H9 (cell line): ENCODE results near the gene PEMT. TPM values are rescaled to one million over a fixed set of nuclear protein-coding genes. Genes with fewer than 3 reads are reported as not detected.

Experiments
- DNase-seq: peaks from one replicate; pipeline ENCODE4 v3.0.0-alpha.2; 2017
- H2AFZ ChIP-seq: one replicate; pipeline ENCODE4 v1.6.1; 2013; ENCODE audit warnings: mild to moderate bottlenecking, low read length, control low read depth, moderate library complexity
- H2AK5ac ChIP-seq: 2 replicates; pipeline ENCODE4 v1.6.1; 2013; ENCODE audit warnings: low read length, control low read depth, mixed read lengths; ENCODE audit not compliant: insufficient read length
- H2BK120ac ChIP-seq: one replicate; pipeline ENCODE4 v1.6.1; 2013; ENCODE audit warnings: low read depth, mild to moderate bottlenecking, low read length, control low read depth, inconsistent platforms; ENCODE audit not compliant: poor library complexity, severe bottlenecking
- H2BK12ac ChIP-seq: 2 replicates; pipeline ENCODE4 v1.6.1; 2013; ENCODE audit warnings: low read length, control low read depth, mixed read lengths, low read depth; ENCODE audit not compliant: insufficient read length
- H2BK15ac ChIP-seq: 2 replicates; pipeline ENCODE4 v1.6.1; 2013; ENCODE audit warnings: low read depth, low read length, control low read depth
- H2BK20ac ChIP-seq: one replicate; pipeline ENCODE4 v1.6.1; 2013; ENCODE audit warnings: low read depth, mild to moderate bottlenecking, low read length, control low read depth, inconsistent platforms; ENCODE audit not compliant: poor library complexity, severe bottlenecking
- H2BK5ac ChIP-seq: 2 replicates; pipeline ENCODE4 v1.6.1; 2013; ENCODE audit warnings: low read length, control low read depth, mixed read lengths; ENCODE audit not compliant: insufficient read length
- H3K14ac ChIP-seq: 2 replicates; pipeline ENCODE4 v1.6.1; 2013; ENCODE audit warnings: low read length, control low read depth; ENCODE audit not compliant: insufficient read depth
- H3K18ac ChIP-seq: 2 replicates; pipeline ENCODE4 v1.6.1; 2013; ENCODE audit warnings: low read depth, mild to moderate bottlenecking, mixed read lengths, low read length, control low read depth; ENCODE audit not compliant: insufficient read length
- H3K23ac ChIP-seq: 2 replicates; pipeline ENCODE4 v1.6.1; 2013; ENCODE audit warnings: low read length, control low read depth, mixed read lengths, low read depth; ENCODE audit not compliant: insufficient read length
- H3K23me2 ChIP-seq: 2 replicates; pipeline ENCODE4 v1.6.1; 2013; ENCODE audit warnings: low read depth, mild to moderate bottlenecking, mixed read lengths, low read length, control low read depth; ENCODE audit not compliant: insufficient read length, poor library complexity, severe bottlenecking
- H3K27ac ChIP-seq: 2 replicates; pipeline ENCODE4 v1.5.1; 2013; ENCODE audit warnings: low read length, control low read depth, mixed read lengths, low read depth; ENCODE audit not compliant: insufficient read length
- H3K27me3 ChIP-seq: 2 replicates; pipeline ENCODE4 v1.6.1; 2013; ENCODE audit warnings: low read length, control low read depth, inconsistent platforms; ENCODE audit not compliant: insufficient read depth
- H3K4ac ChIP-seq: 2 replicates; pipeline ENCODE4 v1.6.1; 2013; ENCODE audit warnings: low read depth, mild to moderate bottlenecking, control low read depth, inconsistent platforms, low read length, moderate library complexity
- H3K4me1 ChIP-seq: 2 replicates; pipeline ENCODE4 v1.6.1; 2013; ENCODE audit warnings: low read length, control low read depth, inconsistent platforms; ENCODE audit not compliant: insufficient read depth
- H3K4me2 ChIP-seq: 2 replicates; pipeline ENCODE4 v1.6.1; 2013; ENCODE audit warnings: low read length, control low read depth, mixed read lengths; ENCODE audit not compliant: insufficient read length, insufficient read depth
- H3K56ac ChIP-seq: 2 replicates; pipeline ENCODE4 v1.6.1; 2013; ENCODE audit warnings: low read depth, mild to moderate bottlenecking, mixed read lengths, low read length, control low read depth; ENCODE audit not compliant: insufficient read length
- H3K79me1 ChIP-seq: 2 replicates; pipeline ENCODE4 v1.6.1; 2013; ENCODE audit warnings: low read depth, mild to moderate bottlenecking, moderate library complexity, low read length, control low read depth, inconsistent platforms; ENCODE audit not compliant: insufficient read depth, poor library complexity, severe bottlenecking
- H3K79me2 ChIP-seq: 2 replicates; pipeline ENCODE4 v1.6.1; 2013; ENCODE audit warnings: low read length, control low read depth, inconsistent platforms; ENCODE audit not compliant: insufficient read depth
- H3K9ac ChIP-seq: 2 replicates; pipeline ENCODE4 v1.6.1; 2013; ENCODE audit warnings: low read length, control low read depth, mixed read lengths; ENCODE audit not compliant: insufficient read length; ENCODE audit errors: extremely low read depth
- H3K9me3 ChIP-seq: one replicate; pipeline ENCODE4 v1.6.1; 2013; ENCODE audit warnings: low read depth, low read length, inconsistent platforms; ENCODE audit not compliant: control insufficient read depth
- H3T11ph ChIP-seq: one replicate; pipeline ENCODE4 v1.6.1; 2013; ENCODE audit warnings: mild to moderate bottlenecking, low read length, control low read depth, inconsistent platforms
- H4K20me1 ChIP-seq: one replicate; pipeline ENCODE4 v1.6.1; 2013; ENCODE audit not compliant: control insufficient read depth, insufficient read length, insufficient read depth
- H4K5ac ChIP-seq: 2 replicates; pipeline ENCODE4 v1.6.1; 2013; ENCODE audit warnings: low read depth, mild to moderate bottlenecking, mixed read lengths, low read length, control low read depth; ENCODE audit not compliant: insufficient read length
- H4K8ac ChIP-seq: replicated peaks from 2 replicates; pipeline ENCODE4 v1.6.1; 2013; ENCODE audit warnings: low read length, control low read depth, mixed read lengths, low read depth; ENCODE audit not compliant: insufficient read length
- H4K91ac ChIP-seq: 2 replicates; pipeline ENCODE4 v1.6.1; 2013; ENCODE audit warnings: low read depth, mild to moderate bottlenecking, moderate library complexity, mixed read lengths, low read length, control low read depth; ENCODE audit not compliant: insufficient read length
- H3K27ac Mint-ChIP-seq, 3 experiments: 2 replicates in 2 of 3; 3 replicates in 1 of 3; pipeline ENCODE4 v1.8.0; 2020 to 2021; ENCODE audit warnings: mixed read lengths in 3 of 3, mild to moderate bottlenecking in 1 of 3, moderate library complexity in 1 of 3
- H3K27me3 Mint-ChIP-seq: 2 replicates; pipeline ENCODE4 v1.8.0; 2021; ENCODE audit warnings: low read depth, mild to moderate bottlenecking, moderate library complexity, mixed read lengths
- H3K36me3 Mint-ChIP-seq, 3 experiments: 2 replicates in 2 of 3; 3 replicates in 1 of 3; pipeline ENCODE4 v1.8.0; 2020 to 2021; ENCODE audit warnings: low read depth in 3 of 3, mixed read lengths in 3 of 3; ENCODE audit not compliant: insufficient read depth in 1 of 3
- H3K4me1 Mint-ChIP-seq, 2 experiments: 2 replicates each; pipeline ENCODE4 v1.8.0; 2020; ENCODE audit warnings: mixed read lengths in 2 of 2
- H3K4me3 Mint-ChIP-seq, 2 experiments: 2 replicates in 1 of 2; 3 replicates in 1 of 2; pipeline ENCODE4 v1.8.0; 2020 to 2021; ENCODE audit warnings: mild to moderate bottlenecking in 2 of 2, mixed read lengths in 2 of 2, moderate library complexity in 1 of 2
- H3K9me3 Mint-ChIP-seq, 2 experiments: 2 replicates in 1 of 2; 3 replicates in 1 of 2; pipeline ENCODE4 v1.8.0; 2020; ENCODE audit warnings: mild to moderate bottlenecking in 2 of 2, mixed read lengths in 2 of 2, moderate library complexity in 1 of 2
- WGBS: extraction: QIAGEN DNeasy Blood & Tissue Kit; methylation state at CpG from one replicate; pipeline ENCODE4 v1.1.7; 2013; ENCODE audit warnings: missing lambda C conversion rate, low lambda C conversion rate, mixed read lengths; ENCODE audit not compliant: insufficient read length; ENCODE audit errors: extremely low coverage; 5-methylcytosine and 5-hydroxymethylcytosine counted together
- total RNA-seq: library from RNA; stranded (reverse); gene quantifications from 2 replicates; pipeline ENCODE4 v1.2.1, GENCODE V29; 2021
- TF ChIP-seq, protein P1 (sequence below): fragments of 200-600 bp; sonication (generic); conservative IDR thresholded peaks from 3 replicates; pipeline ENCODE4 v1.8.0; 2021; ENCODE audit warnings: antibody characterized with exemption, mild to moderate bottlenecking

PEMT gene
- total RNA-seq, 1 experiment from 2014 or later = 63.2 TPM

DNA sequence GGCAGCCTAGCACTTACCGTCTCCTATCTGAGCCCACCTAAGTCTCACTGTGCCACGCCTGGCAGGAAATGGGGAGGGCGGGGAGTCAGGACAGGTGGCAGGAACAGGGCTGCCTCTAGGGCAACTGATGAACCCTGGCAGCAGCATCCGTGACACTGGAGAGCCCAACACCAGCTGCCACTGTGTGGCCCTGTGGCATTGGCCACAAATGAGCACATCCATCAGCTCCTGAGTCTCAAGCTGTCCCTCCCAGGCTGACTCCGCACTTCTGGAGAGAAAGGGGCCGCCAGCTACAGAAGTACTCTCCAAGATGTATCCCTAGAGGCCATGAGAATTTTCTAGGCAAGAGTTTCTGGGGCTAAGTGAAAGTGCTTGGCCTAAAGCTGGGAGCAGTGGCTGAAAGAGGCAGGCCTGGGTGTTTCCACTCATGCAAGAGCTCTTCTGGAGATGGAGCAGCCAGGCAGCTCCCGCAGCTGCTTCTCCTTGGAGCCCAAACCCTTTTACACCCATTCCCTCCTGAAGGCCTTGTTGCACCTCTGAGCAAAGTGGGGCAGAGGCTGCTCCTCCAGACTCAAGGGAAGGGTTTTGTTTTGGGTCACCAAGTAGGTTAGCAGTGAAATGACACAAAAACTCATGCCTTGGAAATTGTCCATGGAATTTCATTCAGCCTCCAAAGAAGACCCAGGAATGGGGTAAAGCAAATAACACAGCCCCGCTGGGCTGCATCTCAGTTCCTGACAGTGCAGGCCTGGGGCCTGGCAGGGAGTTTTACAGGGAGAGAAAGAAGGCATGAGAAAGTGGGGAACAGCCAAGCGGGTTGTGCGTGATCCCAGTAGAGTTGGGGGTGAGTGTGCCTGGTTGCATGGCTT is 25.8 kb downstream of the PEMT start:
- H3K23me2 ChIP-seq = no peaks in the 10 kb centered on the region
- H2BK12ac ChIP-seq = no peak overlapping the region
- H4K20me1 ChIP-seq = no peaks in the 10 kb centered on the region
- no peak overlapping the region for H2BK120ac ChIP-seq
- no peak overlapping the region for H2BK5ac ChIP-seq
- no peak overlapping the region for H4K91ac ChIP-seq
- TF ChIP-seq, protein P1, sequence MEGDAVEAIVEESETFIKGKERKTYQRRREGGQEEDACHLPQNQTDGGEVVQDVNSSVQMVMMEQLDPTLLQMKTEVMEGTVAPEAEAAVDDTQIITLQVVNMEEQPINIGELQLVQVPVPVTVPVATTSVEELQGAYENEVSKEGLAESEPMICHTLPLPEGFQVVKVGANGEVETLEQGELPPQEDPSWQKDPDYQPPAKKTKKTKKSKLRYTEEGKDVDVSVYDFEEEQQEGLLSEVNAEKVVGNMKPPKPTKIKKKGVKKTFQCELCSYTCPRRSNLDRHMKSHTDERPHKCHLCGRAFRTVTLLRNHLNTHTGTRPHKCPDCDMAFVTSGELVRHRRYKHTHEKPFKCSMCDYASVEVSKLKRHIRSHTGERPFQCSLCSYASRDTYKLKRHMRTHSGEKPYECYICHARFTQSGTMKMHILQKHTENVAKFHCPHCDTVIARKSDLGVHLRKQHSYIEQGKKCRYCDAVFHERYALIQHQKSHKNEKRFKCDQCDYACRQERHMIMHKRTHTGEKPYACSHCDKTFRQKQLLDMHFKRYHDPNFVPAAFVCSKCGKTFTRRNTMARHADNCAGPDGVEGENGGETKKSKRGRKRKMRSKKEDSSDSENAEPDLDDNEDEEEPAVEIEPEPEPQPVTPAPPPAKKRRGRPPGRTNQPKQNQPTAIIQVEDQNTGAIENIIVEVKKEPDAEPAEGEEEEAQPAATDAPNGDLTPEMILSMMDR = no peak
- whole genome bisulfite sequencing = no CpG with 5 or more reads among the region's 10 CpGs
- Mint-ChIP-seq H3K4me1 (peaks cover 22 to 38% of the 10 kb centered on the region in 2 experiments), H3K27ac (peak overlapping the region in 2 of 3 experiments; percentile 90 to 92; a peak in 4 of 7 replicates), H3K27me3 (no peaks in the 10 kb centered on the region; the same call in 1 of the 2 replicates), H3K9me3 (no peaks in the 10 kb centered on the region), H3K4me3 (no peak overlapping the region; a peak in 1 of 5 replicates), H3K36me3 (no peaks in the 10 kb centered on the region; a peak in 3 of 7 replicates)
- no peak overlapping the region for H2AK5ac ChIP-seq
- H2BK15ac ChIP-seq = no peak overlapping the region
- H4K8ac ChIP-seq = no peak overlapping the region
- H2AFZ ChIP-seq = no peak overlapping the region
- H3K79me1 ChIP-seq = no peaks in the 10 kb centered on the region
- no peak overlapping the region for H3T11ph ChIP-seq
- no peaks in the 10 kb centered on the region for H3K79me2 ChIP-seq
- H3K4me2 ChIP-seq = no peak overlapping the region
- H4K5ac ChIP-seq = no peak overlapping the region
- H3K27me3 ChIP-seq = no peaks in the 10 kb centered on the region
- peaks cover 2% of the 10 kb centered on the region; the same call in 1 of the 2 replicates for H3K4me1 ChIP-seq
- no peak overlapping the region for H2BK20ac ChIP-seq
- no peak overlapping the region for H3K27ac ChIP-seq
- H3K14ac ChIP-seq = no peak overlapping the region
- no peaks in the 10 kb centered on the region for H3K9me3 ChIP-seq
- no peak overlapping the region for H3K23ac ChIP-seq
- H3K18ac ChIP-seq = no peak overlapping the region
- DNase-seq = no peak
- no peak overlapping the region for H3K56ac ChIP-seq
- no peak overlapping the region for H3K4ac ChIP-seq
- no peak overlapping the region for H3K9ac ChIP-seq
